HG03354 (cell line): Measurements from ENCODE around the gene COMMD7.

Source experiments
- ATAC-seq: cut with Tn5 transposase; IDR thresholded peaks from one replicate; pipeline ENCODE4 v1.9.1; 2021; ENCODE audit warnings: mild to moderate bottlenecking; ENCODE audit not compliant: unreplicated experiment, poor library complexity, severe bottlenecking

COMMD7 gene

GRCh38 chr20:32685541-32686529, 57.4 kb downstream of the COMMD7 start:
- ATAC-seq: no peak

GRCh38 chr20:32682508-32682987, 60.7 kb downstream of the COMMD7 start:
- ATAC-seq: no peak

GRCh38 chr20:32681175-32682084, 61.8 kb downstream of the COMMD7 start:
- ATAC-seq: peak; percentile 45

- ATAC-seq: no peak
Observed at GRCh38 chr20:32680544-32681174, 62.6 kb downstream of the COMMD7 start.

GRCh38 chr20:32678948-32679347, 64.3 kb downstream of the COMMD7 start:
- ATAC-seq: no peak

- no peak for ATAC-seq
Observed at GRCh38 chr20:32675223-32675975, 67.9 kb downstream of the COMMD7 start.

GRCh38 chr20:32674362-32674789, 68.9 kb downstream of the COMMD7 start:
- no peak for ATAC-seq

- peak; percentile 68 for ATAC-seq
Observed at GRCh38 chr20:32672982-32673851, 70.0 kb downstream of the COMMD7 start.

- no peak for ATAC-seq
Observed at GRCh38 chr20:32672394-32672981, 70.8 kb downstream of the COMMD7 start.

- ATAC-seq: peak; percentile 59
Observed at GRCh38 chr20:32670773-32671455, 72.4 kb downstream of the COMMD7 start.

- ATAC-seq: no peak
Observed at GRCh38 chr20:32667027-32667426, 76.2 kb downstream of the COMMD7 start.

- no peak for ATAC-seq
Observed at GRCh38 chr20:32664678-32665159, 78.5 kb downstream of the COMMD7 start.

GRCh38 chr20:32664012-32664677, 79.1 kb downstream of the COMMD7 start:
- ATAC-seq: no peak

GRCh38 chr20:32663335-32664011, 79.8 kb downstream of the COMMD7 start:
- ATAC-seq: no peak

GRCh38 chr20:32661820-32662528, 81.3 kb downstream of the COMMD7 start:
- ATAC-seq: no peak
